Measurements from ENCODE around the gene ABCC1. TPM values are rescaled to one million over a fixed set of nuclear protein-coding genes. Genes with fewer than 3 reads are reported as not detected.

ABCC1 gene
- total RNA-seq, 1 experiment from 2014 or later = 46.3 TPM

GRCh38 chr16:16131659-16132058 lies 182.2 kb downstream of the ABCC1 start:
- Mint-ChIP-seq H3K27me3 (ENCODE audit: unreplicated experiment) (no peaks in the 10 kb centered on the region), H3K36me3 (ENCODE audit: insufficient read depth, unreplicated experiment) (peaks cover 62% of the 10 kb centered on the region), H3K9me3 (ENCODE audit: low read depth, unreplicated experiment) (no peaks in the 10 kb centered on the region), H3K4me3 (ENCODE audit: low read depth, unreplicated experiment) (no peak overlapping the region), H3K4me1 (ENCODE audit: low read depth, unreplicated experiment) (peaks cover 12% of the 10 kb centered on the region), H3K27ac (ENCODE audit: unreplicated experiment) (no peak overlapping the region)
- no TSS peak for BruUV-seq (replicated peaks)
- intact Hi-C loops (cut with micrococcal nuclease; ENCODE audit: unreplicated experiment) = no loop called here
- TF ChIP-seq CTCF (IDR thresholded peaks at IDR 0.05; ENCODE audit: unreplicated experiment) = no peak
- CTCF ChIA-PET = no interaction called here
- DNase-seq = no peak

GRCh38 chr16:16133943-16134604 lies 184.7 kb downstream of the ABCC1 start:
- Mint-ChIP-seq H3K36me3 (ENCODE audit: insufficient read depth, unreplicated experiment) (peaks cover 77% of the 10 kb centered on the region), H3K9me3 (ENCODE audit: low read depth, unreplicated experiment) (no peaks in the 10 kb centered on the region), H3K27ac (ENCODE audit: unreplicated experiment) (no peak overlapping the region), H3K4me1 (ENCODE audit: low read depth, unreplicated experiment) (peaks cover 12% of the 10 kb centered on the region), H3K4me3 (ENCODE audit: low read depth, unreplicated experiment) (no peak overlapping the region), H3K27me3 (ENCODE audit: unreplicated experiment) (no peaks in the 10 kb centered on the region)
- no peak for TF ChIP-seq CTCF (IDR thresholded peaks at IDR 0.05; ENCODE audit: unreplicated experiment)
- CTCF ChIA-PET = interaction anchor here (1.2 kb wide), 1 partner anchor 10 kb away, joined by 5 read pairs; no protein-coding TSS in a partner anchor
- BruUV-seq (replicated peaks) = no TSS peak
- no peak for DNase-seq
- intact Hi-C loops (cut with micrococcal nuclease; ENCODE audit: unreplicated experiment) = no loop called here

- no TSS peak for BruUV-seq (replicated peaks)
- no peaks in the 10 kb centered on the region for H3K27me3 Mint-ChIP-seq (ENCODE audit: unreplicated experiment)
Observed at GRCh38 chr16:16136588-16136987, 187.2 kb downstream of the ABCC1 start.

GRCh38 chr16:16137110-16137509 lies 187.7 kb downstream of the ABCC1 start:
- H3K27me3 Mint-ChIP-seq (ENCODE audit: unreplicated experiment) = no peaks in the 10 kb centered on the region
- intact Hi-C loops (cut with micrococcal nuclease; ENCODE audit: unreplicated experiment) = no loop called here
- CTCF ChIA-PET = no interaction called here
- no TSS peak for BruUV-seq (replicated peaks)
- H3K4me3 Mint-ChIP-seq (ENCODE audit: low read depth, unreplicated experiment) = no peak overlapping the region
- no peaks in the 10 kb centered on the region for H3K9me3 Mint-ChIP-seq (ENCODE audit: low read depth, unreplicated experiment)
- H3K4me1 Mint-ChIP-seq (ENCODE audit: low read depth, unreplicated experiment) = peaks cover 12% of the 10 kb centered on the region
- H3K36me3 Mint-ChIP-seq (ENCODE audit: insufficient read depth, unreplicated experiment) = peaks cover 70% of the 10 kb centered on the region
- no peak for DNase-seq
- H3K27ac Mint-ChIP-seq (ENCODE audit: unreplicated experiment) = no peak overlapping the region
- no peak for TF ChIP-seq CTCF (IDR thresholded peaks at IDR 0.05; ENCODE audit: unreplicated experiment)

More at GRCh38 chr16:16136588-16136987, 187.2 kb downstream of the ABCC1 start:
- H3K27ac Mint-ChIP-seq (ENCODE audit: unreplicated experiment) = no peak overlapping the region
- no peak overlapping the region for H3K4me3 Mint-ChIP-seq (ENCODE audit: low read depth, unreplicated experiment)
- no peaks in the 10 kb centered on the region for H3K9me3 Mint-ChIP-seq (ENCODE audit: low read depth, unreplicated experiment)
- DNase-seq = no peak
- CTCF ChIA-PET = interaction anchor here (0.7 kb wide), 1 partner anchor 325 kb away, joined by 4 read pairs; no protein-coding TSS in a partner anchor
- peaks cover 12% of the 10 kb centered on the region for H3K4me1 Mint-ChIP-seq (ENCODE audit: low read depth, unreplicated experiment)
- peaks cover 74% of the 10 kb centered on the region for H3K36me3 Mint-ChIP-seq (ENCODE audit: insufficient read depth, unreplicated experiment)
- intact Hi-C loops (cut with micrococcal nuclease; ENCODE audit: unreplicated experiment) = no loop called here
- TF ChIP-seq CTCF (IDR thresholded peaks at IDR 0.05; ENCODE audit: unreplicated experiment) = no peak

Data from Calu3 (cell line).